HG02938 (cell line): ENCODE data around the gene SFPQ.
"Not testable (repeated sequence)": the region's sequence is repeated elsewhere in the genome, so short reads cannot be mapped to it uniquely, and the experiment has no call there.

Experiments
- ATAC-seq: cut with Tn5 transposase; IDR thresholded peaks from one replicate; pipeline ENCODE4 v1.9.1; 2021; ENCODE audit warnings: mild to moderate bottlenecking, moderate library complexity; ENCODE audit not compliant: unreplicated experiment

Gene SFPQ

DNA sequence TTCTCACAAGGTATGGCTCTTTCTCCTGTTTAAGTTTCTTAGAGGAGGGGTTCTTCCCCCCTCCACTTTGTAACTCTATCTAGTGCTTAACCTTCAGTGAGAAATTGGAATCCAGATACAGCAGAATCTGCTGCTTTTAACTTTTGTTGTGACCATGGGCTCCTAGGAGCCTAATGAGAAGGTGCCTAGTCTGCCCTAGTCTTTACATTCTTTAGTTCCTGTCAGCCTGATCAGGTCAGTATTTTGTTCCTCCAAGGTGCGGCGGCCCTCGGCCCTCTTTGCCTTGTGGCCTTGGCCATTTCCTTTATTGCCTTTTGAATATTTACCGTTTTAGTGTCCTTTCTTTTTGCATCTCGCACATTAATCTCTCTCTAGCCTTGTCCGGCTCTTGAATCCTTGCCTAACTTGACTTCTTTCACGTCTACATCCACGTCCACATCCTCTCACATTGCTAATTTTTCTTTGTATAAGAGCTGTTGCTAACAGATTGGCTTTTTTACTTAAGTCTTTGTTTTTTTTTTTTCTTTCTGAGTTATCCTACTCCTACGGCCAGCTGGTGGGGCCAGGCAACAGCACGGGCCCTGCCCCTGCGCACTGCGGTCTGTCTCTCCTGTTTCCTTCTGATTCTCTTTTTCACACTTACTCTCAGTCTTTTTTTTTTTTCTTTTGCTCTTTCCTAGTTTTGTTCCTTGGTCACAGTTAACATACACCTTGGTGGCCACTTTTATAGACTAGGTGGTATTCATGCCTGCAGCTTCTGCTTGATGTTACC lies 49.0 kb downstream of the SFPQ start:
- no peak for ATAC-seq

DNA sequence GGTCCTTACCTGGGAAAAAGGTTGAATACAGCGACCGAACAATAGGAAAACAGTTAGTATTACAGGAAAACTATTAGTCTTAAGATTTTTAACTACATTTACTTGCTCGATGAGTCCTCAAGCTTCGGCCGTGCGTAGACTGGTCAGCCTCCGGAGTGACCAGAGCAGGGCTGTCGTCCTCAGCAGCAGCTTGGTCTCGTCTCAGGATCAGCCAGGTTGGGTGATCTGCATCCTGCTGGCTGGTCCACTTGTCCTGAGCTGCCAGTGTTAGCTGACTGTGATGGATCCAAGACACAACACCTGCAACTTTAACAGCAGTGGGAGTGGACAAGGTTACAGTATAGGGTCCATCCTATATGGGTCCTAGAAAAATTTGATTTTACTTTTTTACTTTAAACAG lies 50.2 kb downstream of the SFPQ start:
- ATAC-seq = not testable (repeated sequence)

DNA sequence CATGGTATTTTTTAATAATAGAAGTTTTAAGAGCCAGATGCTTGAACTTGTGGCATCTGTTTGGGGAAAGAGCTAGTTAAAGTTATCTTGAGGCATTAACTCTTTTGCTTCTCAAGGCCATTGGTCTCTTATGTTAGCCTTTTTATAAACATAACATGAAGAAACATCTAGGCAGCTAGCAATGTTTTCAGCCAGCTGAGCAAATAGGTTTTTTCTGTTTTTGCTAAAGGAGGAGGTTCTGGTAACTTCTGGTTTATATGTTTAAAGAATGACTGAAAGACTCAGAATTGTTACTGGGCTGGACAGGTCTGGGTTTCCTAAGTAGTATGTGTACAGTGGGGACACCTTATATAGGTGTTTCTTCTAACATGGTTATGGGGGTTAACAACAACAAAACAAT lies 50.7 kb downstream of the SFPQ start:
- not testable (repeated sequence) for ATAC-seq

DNA sequence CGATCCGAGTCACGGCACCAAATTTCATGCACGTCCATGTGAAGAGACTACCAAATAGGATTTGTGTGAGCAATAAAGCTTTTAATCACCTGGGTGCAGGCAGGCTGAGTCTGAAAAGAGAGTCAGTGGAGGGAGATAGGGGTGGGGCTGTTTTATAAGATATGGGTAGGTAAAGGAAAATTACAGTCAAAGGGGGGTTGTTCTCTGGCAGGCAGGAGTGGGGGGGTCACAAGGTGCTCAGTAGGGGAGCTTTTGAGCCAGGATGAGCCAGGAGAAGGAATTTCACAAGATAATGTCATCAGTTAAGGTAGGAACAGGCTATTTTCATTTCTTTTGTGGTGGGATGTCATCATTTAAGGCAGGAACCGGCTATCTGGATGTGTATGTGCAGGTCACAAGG lies 55.4 kb downstream of the SFPQ start:
- not testable (repeated sequence) for ATAC-seq

DNA sequence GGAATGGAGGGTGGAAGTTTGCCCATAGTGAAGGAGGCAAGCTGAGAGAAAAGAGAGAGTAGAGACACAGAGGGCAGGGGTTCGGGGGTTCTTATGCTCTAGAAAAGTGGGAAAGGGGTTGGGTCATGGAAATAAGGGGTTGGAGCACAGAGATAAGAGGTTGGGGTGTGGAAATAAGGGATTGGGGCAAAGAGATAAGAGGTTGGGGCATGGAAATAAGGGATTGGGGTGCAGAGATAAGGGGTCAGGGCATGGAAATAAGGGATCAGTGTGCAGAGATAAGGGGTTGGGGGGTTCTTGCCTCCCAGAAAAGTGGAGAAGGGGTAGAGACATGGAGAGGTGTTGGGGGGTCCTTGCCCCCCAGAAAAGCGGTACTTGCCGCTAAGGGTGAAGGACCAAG lies 56.2 kb downstream of the SFPQ start:
- ATAC-seq = no peak
